GM12801 (cell line): ENCODE data around the gene OTULINL.

Source experiments
- TF ChIP-seq, protein P1 (sequence below): IDR thresholded peaks from one replicate; pipeline ENCODE4 v1.5.1; 2011; ENCODE audit warnings: control low read depth; ENCODE audit not compliant: insufficient read length; ENCODE audit errors: extremely low read depth

OTULINL gene

GRCh38 chr5:14581106-14581890 is at the start of gene OTULINL:
OTULINL (plus strand) TSS chr5:14581792; CDS start chr5:14581895, 103 bp downstream.
- TF ChIP-seq, protein P1, sequence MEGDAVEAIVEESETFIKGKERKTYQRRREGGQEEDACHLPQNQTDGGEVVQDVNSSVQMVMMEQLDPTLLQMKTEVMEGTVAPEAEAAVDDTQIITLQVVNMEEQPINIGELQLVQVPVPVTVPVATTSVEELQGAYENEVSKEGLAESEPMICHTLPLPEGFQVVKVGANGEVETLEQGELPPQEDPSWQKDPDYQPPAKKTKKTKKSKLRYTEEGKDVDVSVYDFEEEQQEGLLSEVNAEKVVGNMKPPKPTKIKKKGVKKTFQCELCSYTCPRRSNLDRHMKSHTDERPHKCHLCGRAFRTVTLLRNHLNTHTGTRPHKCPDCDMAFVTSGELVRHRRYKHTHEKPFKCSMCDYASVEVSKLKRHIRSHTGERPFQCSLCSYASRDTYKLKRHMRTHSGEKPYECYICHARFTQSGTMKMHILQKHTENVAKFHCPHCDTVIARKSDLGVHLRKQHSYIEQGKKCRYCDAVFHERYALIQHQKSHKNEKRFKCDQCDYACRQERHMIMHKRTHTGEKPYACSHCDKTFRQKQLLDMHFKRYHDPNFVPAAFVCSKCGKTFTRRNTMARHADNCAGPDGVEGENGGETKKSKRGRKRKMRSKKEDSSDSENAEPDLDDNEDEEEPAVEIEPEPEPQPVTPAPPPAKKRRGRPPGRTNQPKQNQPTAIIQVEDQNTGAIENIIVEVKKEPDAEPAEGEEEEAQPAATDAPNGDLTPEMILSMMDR, result no peak

GRCh38 chr5:14532180-14532579 is 49.4 kb upstream of the OTULINL start:
- TF ChIP-seq, protein P1, result no peak

- TF ChIP-seq, protein P1, result no peak
Observed at GRCh38 chr5:14534773-14535172, 46.8 kb upstream of the OTULINL start.

DNA sequence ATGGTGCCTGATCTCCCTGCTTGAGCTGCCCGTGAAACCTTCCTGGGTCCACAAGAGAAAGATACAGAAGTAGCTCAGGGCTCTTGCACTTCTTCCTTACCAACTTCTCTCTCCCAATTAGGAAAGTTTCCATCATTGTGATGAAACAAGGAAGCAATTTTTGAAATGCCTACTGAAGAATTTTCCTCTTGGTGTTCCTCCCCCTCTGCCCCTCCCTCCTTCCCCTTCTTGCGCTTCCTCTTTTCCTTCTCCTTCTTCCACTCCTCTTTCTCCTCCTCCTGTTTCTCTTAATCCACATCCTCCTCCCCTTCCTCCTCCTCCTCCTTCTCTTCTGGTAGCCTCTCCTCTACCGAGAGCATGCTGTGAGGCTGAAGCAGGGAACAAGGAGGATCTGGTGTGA is 36.3 kb upstream of the OTULINL start:
- TF ChIP-seq, protein P1, result no peak

DNA sequence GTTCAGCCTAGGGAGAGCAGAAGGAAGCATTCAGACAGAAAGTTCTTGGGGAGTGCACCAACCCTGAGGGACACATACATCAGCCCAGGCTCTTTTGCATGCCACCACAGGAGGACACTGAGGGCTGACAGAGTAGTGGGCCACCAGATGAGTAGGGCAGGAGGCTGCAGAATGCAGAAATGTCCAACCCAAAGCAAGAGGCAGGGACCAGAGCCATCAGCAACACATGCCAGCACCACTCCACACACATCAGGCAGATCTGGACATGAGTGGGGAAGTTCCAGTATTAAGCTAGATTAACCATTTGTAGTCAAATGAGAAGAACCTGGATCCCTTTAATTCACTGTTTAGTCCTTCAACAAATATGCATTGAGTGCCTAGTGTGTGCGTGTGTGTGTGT is 35.7 kb upstream of the OTULINL start:
- TF ChIP-seq, protein P1, result no peak

- TF ChIP-seq, protein P1, result no peak
Observed at GRCh38 chr5:14547666-14548065, 33.9 kb upstream of the OTULINL start.

- TF ChIP-seq, protein P1, result no peak
Observed at GRCh38 chr5:14551211-14551610, 30.4 kb upstream of the OTULINL start.
